Neural cell (in vitro differentiated cells): Measurements from ENCODE around the gene DGKQ. TPM values are rescaled to one million over a fixed set of nuclear protein-coding genes. Genes with fewer than 3 reads are reported as not detected.
A peak's percentile ranks its signal among the peaks of the same experiment; 100 is the strongest.

Experiments
- H2AFZ ChIP-seq: fragments of 200-600, 300-800 bp; sonication (generic), shearing (Covaris generic); 2 replicates; pipeline ENCODE4 v1.6.0; 2014; ENCODE audit warnings: low read depth, mild to moderate bottlenecking, antibody characterized with exemption, low read length, moderate library complexity
- H3F3A ChIP-seq: fragments of 200-600 bp; shearing (Covaris generic); 2 replicates; pipeline ENCODE4 v1.6.1; 2016; ENCODE audit warnings: mild to moderate bottlenecking, moderate library complexity, mixed read lengths, antibody characterized with exemption, low read length; ENCODE audit not compliant: insufficient read depth, poor library complexity, severe bottlenecking
- H3K27ac ChIP-seq: fragments of 200-600, 300-800 bp; sonication (generic), shearing (Covaris generic); 2 replicates; pipeline ENCODE4 v1.5.1; 2014; ENCODE audit warnings: mild to moderate bottlenecking, low read length, moderate library complexity
- H3K27me3 ChIP-seq: fragments of 300-800, 200-600 bp; sonication (generic), shearing (Covaris generic); 2 replicates; pipeline ENCODE4 v1.6.0; 2014; ENCODE audit warnings: mild to moderate bottlenecking, low read depth, low read length, moderate library complexity; ENCODE audit not compliant: insufficient read depth
- H3K36me3 ChIP-seq: fragments of 300-800, 200-600 bp; sonication (generic), shearing (Covaris generic); 2 replicates; pipeline ENCODE4 v1.5.1; 2014; ENCODE audit warnings: mild to moderate bottlenecking, antibody characterized with exemption, low read length, moderate library complexity; ENCODE audit not compliant: insufficient read depth
- H3K4me2 ChIP-seq: fragments of 300-800, 200-600 bp; sonication (generic), shearing (Covaris generic); 2 replicates; pipeline ENCODE4 v1.6.0; 2014; ENCODE audit warnings: mild to moderate bottlenecking, low read length
- H3K4me3 ChIP-seq: fragments of 300-800, 200-600 bp; sonication (generic), shearing (Covaris generic); 2 replicates; pipeline ENCODE4 v1.5.1; 2014; ENCODE audit warnings: mild to moderate bottlenecking, low read length, moderate library complexity
- H3K79me2 ChIP-seq: fragments of 200-600 bp; shearing (Covaris generic); replicated peaks from 2 replicates; pipeline ENCODE4 v1.6.0; 2014; ENCODE audit warnings: mild to moderate bottlenecking, low read length, moderate library complexity; ENCODE audit not compliant: insufficient read depth
- H3K9ac ChIP-seq: fragments of 300-800, 200-600 bp; sonication (generic), shearing (Covaris generic); 2 replicates; pipeline ENCODE4 v1.6.1; 2016; ENCODE audit warnings: mild to moderate bottlenecking, low read length, mixed read lengths
- H3K9me2 ChIP-seq: fragments of 200-600 bp; shearing (Covaris generic); 2 replicates; pipeline ENCODE4 v1.6.1; 2016; ENCODE audit warnings: mild to moderate bottlenecking, low read length, mixed read lengths; ENCODE audit not compliant: insufficient read depth
- H3K9me3 ChIP-seq: fragments of 200-600, 300-800 bp; sonication (generic), shearing (Covaris generic); 2 replicates; pipeline ENCODE4 v1.6.1; 2016; ENCODE audit warnings: mild to moderate bottlenecking, mixed run types, low read length, moderate library complexity, mixed read lengths
- H4K20me1 ChIP-seq: fragments of 200-600 bp; shearing (Covaris generic); 2 replicates; pipeline ENCODE4 v1.6.1; 2016; ENCODE audit warnings: mild to moderate bottlenecking, mixed run types; ENCODE audit not compliant: insufficient read depth
- CTCF ChIP-seq: fragments of 450-650 bp; IDR thresholded peaks from 2 replicates; pipeline ENCODE4 v1.5.1; 2014; ENCODE audit warnings: antibody characterized with exemption, mild to moderate bottlenecking, moderate library complexity; ENCODE audit not compliant: poor library complexity, severe bottlenecking
- EP300 ChIP-seq: fragments of 450-650 bp; conservative IDR thresholded peaks from 2 replicates; pipeline ENCODE4 v1.6.1; 2014; ENCODE audit warnings: antibody characterized with exemption, mild to moderate bottlenecking, moderate library complexity; ENCODE audit not compliant: poor library complexity, severe bottlenecking
- EZH2 ChIP-seq: fragments of 200-600, 300-800 bp; shearing (Covaris generic), sonication (generic); IDR thresholded peaks from 2 replicates; pipeline ENCODE4 v1.6.1; 2014; ENCODE audit warnings: antibody characterized with exemption, low read length, borderline replicate concordance, mild to moderate bottlenecking; ENCODE audit not compliant: insufficient read depth, poor library complexity, severe bottlenecking
- MXI1 ChIP-seq: fragments of 450-650 bp; conservative IDR thresholded peaks from 2 replicates; pipeline ENCODE4 v1.6.1; 2014; ENCODE audit warnings: antibody characterized with exemption, mild to moderate bottlenecking; ENCODE audit not compliant: poor library complexity, severe bottlenecking
- POLR2AphosphoS5 ChIP-seq: IDR thresholded peaks from 2 replicates; pipeline ENCODE4 v1.6.1; 2012
- RAD21 ChIP-seq: fragments of 450-650 bp; conservative IDR thresholded peaks from 2 replicates; pipeline ENCODE4 v1.6.1; 2014; ENCODE audit warnings: antibody characterized with exemption, mild to moderate bottlenecking, moderate library complexity
- REST ChIP-seq: IDR thresholded peaks from 2 replicates; pipeline ENCODE4 v1.6.1; 2012; ENCODE audit warnings: borderline replicate concordance
- SMC3 ChIP-seq: fragments of 450-650 bp; conservative IDR thresholded peaks from 2 replicates; pipeline ENCODE4 v1.6.1; 2014; ENCODE audit warnings: antibody characterized with exemption, mild to moderate bottlenecking, moderate library complexity; ENCODE audit not compliant: poor library complexity
- TAF1 ChIP-seq: IDR thresholded peaks from 2 replicates; pipeline ENCODE4 v1.6.1; 2012; ENCODE audit warnings: low read depth
- polyA plus RNA-seq: library from polyadenylated mRNA; depleted of rRNA; stranded (reverse); fragments of >200 nt; gene quantifications from 2 replicates; pipeline ENCODE4 v1.2.3, GENCODE V29; 2014

DGKQ gene
- polyA plus RNA-seq, 1 donor from 2014 or later, result 32.4 TPM

- Histone ChIP-seq H3K27me3 (peaks cover 43% of the 10 kb centered on the region), H3K4me3 (no peak overlapping the region), H3K36me3 (no peaks in the 10 kb centered on the region)
Measured at GRCh38 chr4:998096-998691, 24.8 kb upstream of the DGKQ start.

GRCh38 chr4:997375-998071 is 24.2 kb upstream of the DGKQ start:
- Histone ChIP-seq H2AFZ (no peak overlapping the region), H3K27me3 (peaks cover 39% of the 10 kb centered on the region), H3K79me2 (no peaks in the 10 kb centered on the region), H3K9me3 (peaks cover 4% of the 10 kb centered on the region), H3K4me3 (peak overlapping the region; percentile 59), H3F3A (no peaks in the 10 kb centered on the region), H3K27ac (no peak overlapping the region), H3K4me2 (no peak overlapping the region), H3K9me2 (no peaks in the 10 kb centered on the region), H4K20me1 (no peaks in the 10 kb centered on the region), H3K36me3 (no peaks in the 10 kb centered on the region), H3K9ac (peak overlapping the region; percentile 38)
- TF ChIP-seq POLR2AphosphoS5 (no peak), EP300 (no peak), MXI1 (no peak), EZH2 (no peak), REST (no peak), RAD21 (no peak), SMC3 (no peak), TAF1 (no peak), CTCF (no peak)

More at GRCh38 chr4:998096-998691, 24.8 kb upstream of the DGKQ start:
- Histone ChIP-seq H3K79me2 (no peaks in the 10 kb centered on the region), H2AFZ (no peak overlapping the region), H3K9me2 (no peaks in the 10 kb centered on the region), H3K9ac (no peak overlapping the region), H3K27ac (no peak overlapping the region), H3K4me2 (no peak overlapping the region), H3K9me3 (peaks cover 4% of the 10 kb centered on the region), H4K20me1 (no peaks in the 10 kb centered on the region), H3F3A (no peaks in the 10 kb centered on the region)
- no peak for TF ChIP-seq POLR2AphosphoS5
- no peak for TF ChIP-seq CTCF
- TF ChIP-seq MXI1, result no peak
